GM19239 (cell line): ENCODE data around the gene SERPINE1.
"Not testable (repeated sequence)": the region's sequence is repeated elsewhere in the genome, so short reads cannot be mapped to it uniquely, and the experiment has no call there.

Experiments used
- DNase-seq: peaks from one replicate; pipeline ENCODE4 v3.0.0; 2011; ENCODE audit warnings: low spot score; ENCODE audit not compliant: insufficient read length
- FAIRE-seq: peaks from 2 replicates; lab custom pipeline; 2011; peaks lifted over from hg19 to GRCh38; lab: Jason Lieb, UNC

SERPINE1 gene

DNA sequence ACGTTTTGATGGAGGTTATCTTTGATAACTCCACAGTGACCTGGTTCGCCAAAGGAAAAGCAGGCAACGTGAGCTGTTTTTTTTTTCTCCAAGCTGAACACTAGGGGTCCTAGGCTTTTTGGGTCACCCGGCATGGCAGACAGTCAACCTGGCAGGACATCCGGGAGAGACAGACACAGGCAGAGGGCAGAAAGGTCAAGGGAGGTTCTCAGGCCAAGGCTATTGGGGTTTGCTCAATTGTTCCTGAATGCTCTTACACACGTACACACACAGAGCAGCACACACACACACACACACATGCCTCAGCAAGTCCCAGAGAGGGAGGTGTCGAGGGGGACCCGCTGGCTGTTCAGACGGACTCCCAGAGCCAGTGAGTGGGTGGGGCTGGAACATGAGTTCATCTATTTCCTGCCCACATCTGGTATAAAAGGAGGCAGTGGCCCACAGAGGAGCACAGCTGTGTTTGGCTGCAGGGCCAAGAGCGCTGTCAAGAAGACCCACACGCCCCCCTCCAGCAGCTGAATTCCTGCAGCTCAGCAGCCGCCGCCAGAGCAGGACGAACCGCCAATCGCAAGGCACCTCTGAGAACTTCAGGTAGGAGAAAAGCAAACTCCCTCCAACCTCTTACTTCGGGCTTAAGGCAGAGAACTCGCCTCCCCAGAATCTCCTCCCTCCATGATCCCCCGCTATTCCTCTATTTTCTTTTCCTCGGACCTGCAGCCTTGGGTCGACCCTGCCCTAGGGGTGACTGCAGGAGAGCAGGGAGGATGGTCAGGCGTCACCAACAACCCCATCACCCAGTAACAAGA, at the start of gene SERPINE1:
Gene SERPINE1, plus strand, starts transcription at position 454 of the 809 bp plus-strand sequence. CDS start 1,290 bp downstream, outside the sequence.
- FAIRE-seq (peak; percentile 56), DNase-seq (peak; percentile 61)

DNA sequence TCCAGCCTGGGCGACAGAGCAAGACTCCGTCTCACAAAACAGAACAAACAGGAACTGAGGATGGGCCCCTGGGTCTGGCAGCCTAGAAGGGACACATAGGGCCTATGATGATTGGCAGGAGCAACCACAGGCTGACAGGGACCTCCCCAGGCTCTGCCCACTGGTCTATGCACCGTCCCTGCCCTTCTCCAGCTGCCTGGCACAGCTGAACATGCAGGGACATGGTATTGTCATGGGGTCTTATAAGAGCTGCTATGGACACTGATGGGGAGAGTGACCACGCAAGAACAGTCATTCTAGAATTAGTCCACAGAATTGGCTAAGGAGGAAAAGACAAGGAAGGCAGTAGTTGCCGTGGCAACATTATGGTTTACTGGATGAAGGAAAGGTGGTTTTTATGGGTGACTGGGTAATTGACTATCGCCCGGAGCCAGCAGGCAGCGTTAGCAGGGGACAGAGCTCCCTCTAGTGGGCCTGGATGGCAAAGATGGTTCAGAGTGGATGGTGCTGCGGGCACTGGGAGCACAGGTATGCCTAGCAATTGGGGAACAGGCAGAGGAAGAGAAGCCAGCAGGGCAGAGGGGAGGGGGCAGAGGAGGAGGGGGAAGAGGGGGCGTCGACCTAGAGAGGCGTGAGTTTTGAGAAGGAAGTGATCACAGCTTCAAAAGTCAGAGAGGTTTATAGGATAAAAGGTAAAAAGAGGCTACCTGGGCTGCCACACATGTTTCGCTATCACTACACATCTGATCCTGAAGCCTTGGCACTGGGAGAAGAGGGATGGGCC, 49.4 kb upstream of the SERPINE1 start:
- DNase-seq, result peak; percentile 76
- peak; percentile 82 for FAIRE-seq

DNA sequence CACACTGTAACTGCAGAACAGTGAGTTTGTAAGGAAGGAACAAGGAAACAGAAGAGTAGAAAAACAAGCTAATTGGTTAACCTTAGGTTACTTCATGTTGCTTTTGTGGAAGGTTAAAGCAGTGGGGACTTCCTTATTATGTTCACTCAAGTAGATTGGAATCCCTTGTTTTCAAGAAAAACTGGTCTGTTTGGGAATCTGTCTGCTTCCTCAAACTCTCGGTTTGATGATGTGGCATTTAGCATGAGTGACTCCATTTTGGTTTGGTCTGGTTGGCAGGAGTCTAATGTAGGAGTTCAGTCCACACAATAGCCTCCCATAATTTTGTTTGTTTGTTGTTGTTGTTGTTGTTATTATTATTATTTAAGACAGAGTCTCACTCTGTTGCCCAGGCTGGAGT, 45.5 kb upstream of the SERPINE1 start:
- FAIRE-seq, result no peak
- DNase-seq, result no peak

DNA sequence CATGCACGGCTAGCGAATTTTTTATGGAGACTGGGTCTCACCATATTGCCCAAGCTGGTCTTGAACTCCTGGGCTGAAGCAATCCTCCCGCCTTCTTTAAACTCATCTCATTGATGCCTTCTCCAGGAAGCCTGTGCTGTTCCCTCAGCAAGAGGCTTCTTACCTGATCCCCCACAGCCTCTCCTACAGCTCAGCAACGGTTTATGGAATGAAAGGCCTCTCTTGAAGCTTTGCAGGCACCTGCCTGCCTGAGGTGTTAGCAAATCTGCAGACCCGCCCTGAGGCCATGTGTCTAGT, 42.1 kb upstream of the SERPINE1 start:
- FAIRE-seq (no peak), DNase-seq (no peak)

DNA sequence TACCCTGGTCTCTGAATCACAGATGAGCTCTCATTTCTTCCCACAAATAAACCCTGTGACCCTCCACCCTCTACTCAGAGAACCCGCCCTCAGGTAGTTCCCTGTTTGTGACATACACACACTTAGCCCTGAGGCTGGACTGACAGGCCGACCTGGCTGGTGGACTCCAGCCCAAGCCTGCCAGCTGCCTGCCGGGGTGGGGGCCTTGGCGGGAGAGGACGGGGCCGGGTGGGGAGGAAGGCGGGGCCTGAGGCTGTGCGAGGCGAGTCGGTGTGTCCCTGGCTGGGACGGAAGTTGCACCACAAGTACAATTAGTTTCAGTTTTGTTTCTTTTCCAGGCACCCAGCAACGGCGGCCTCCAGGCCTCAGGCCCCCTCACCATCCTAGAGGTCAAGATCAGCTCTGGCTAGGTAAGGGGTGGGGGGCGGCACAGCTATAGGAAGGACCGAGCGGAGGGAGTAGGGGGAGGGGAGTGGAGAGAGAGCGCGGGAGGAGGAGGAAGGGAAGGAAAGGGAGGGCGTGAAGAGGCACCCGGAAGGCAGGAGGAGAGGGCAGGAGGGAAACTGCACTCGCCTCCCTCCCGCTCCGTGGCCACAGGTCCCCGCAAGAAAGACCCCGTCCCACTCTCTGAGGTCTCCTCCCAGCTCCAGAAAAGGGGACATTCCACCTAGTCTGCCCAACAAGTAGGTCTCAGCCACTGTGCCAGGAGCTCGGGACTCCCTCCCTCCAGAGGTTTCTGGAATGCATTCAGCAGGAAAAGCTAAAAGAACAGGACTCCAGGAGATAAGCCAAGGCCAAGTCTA, 41.5 kb upstream of the SERPINE1 start, which contains the start of gene TRIM56:
Gene TRIM56, plus strand, starts transcription at position 320 of the 803 bp plus-strand sequence. CDS start 1,832 bp downstream, outside the sequence.
- FAIRE-seq (peak; percentile 95), DNase-seq (peak; percentile 98)

DNA sequence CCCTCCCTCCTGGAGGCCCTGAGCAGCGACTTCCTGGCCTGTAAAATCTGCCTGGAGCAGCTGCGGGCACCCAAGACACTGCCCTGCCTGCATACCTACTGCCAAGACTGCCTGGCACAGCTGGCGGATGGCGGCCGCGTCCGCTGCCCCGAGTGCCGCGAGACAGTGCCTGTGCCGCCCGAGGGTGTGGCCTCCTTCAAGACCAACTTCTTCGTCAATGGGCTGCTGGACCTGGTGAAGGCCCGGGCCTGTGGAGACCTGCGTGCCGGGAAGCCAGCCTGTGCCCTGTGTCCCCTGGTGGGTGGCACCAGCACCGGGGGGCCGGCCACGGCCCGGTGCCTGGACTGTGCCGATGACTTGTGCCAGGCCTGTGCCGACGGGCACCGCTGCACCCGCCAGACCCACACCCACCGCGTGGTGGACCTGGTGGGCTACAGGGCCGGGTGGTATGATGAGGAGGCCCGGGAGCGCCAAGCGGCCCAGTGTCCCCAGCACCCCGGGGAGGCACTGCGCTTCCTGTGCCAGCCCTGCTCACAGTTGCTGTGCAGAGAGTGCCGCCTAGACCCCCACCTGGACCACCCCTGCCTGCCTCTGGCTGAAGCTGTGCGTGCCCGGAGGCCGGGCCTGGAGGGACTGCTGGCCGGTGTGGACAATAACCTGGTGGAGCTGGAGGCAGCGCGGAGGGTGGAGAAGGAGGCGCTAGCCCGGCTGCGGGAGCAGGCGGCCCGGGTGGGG, 39.4 kb upstream of the SERPINE1 start:
- FAIRE-seq, result no peak

DNA sequence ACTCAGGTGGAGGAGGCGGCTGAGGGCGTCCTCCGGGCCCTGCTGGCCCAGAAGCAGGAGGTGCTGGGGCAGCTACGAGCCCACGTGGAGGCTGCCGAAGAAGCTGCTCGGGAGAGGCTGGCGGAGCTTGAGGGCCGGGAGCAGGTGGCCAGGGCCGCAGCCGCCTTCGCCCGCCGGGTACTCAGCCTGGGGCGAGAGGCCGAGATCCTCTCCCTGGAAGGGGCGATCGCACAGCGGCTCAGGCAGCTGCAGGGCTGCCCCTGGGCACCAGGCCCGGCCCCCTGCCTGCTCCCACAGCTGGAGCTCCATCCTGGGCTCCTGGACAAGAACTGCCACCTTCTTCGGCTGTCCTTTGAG, 38.9 kb upstream of the SERPINE1 start:
- DNase-seq (no peak), FAIRE-seq (no peak)

More for the DNA sequence above, 39.4 kb upstream of the SERPINE1 start:
- no peak for DNase-seq

DNA sequence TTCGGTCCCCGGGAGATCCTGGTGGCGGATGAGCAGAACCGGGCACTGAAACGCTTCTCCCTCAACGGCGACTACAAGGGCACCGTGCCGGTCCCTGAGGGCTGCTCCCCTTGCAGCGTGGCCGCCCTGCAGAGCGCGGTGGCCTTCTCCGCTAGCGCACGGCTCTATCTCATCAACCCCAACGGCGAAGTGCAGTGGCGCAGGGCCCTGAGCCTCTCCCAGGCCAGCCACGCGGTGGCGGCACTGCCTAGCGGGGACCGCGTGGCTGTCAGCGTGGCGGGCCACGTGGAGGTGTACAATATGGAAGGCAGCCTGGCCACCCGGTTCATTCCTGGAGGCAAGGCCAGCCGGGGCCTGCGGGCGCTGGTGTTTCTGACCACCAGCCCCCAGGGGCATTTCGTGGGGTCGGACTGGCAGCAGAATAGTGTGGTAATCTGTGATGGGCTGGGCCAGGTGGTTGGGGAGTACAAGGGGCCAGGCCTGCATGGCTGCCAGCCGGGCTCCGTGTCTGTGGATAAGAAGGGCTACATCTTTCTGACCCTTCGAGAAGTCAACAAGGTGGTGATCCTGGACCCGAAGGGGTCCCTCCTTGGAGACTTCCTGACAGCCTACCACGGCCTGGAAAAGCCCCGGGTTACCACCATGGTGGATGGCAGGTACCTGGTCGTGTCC, 37.9 kb upstream of the SERPINE1 start:
- FAIRE-seq (no peak), DNase-seq (no peak)

DNA sequence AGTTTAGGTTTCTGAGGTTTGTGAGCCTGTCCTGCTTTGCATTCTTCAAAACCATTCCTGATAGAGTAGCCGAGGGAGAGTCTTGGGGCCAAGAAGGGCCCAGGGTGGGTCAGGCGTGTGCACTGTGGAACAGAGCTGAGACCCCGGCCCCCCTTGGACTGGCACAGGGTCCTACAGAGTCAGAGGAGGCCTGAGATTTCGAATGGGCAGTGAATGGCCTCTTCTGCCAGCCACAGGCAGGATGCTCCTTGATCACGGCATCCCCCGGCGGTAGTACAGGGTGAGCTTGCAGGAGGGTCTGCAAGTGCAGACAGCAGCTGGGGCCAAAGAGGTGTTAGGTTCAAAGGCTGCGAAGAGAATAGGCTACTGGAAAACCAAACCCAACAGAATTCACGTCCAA, 37.0 kb upstream of the SERPINE1 start:
- no peak for FAIRE-seq
- no peak for DNase-seq

DNA sequence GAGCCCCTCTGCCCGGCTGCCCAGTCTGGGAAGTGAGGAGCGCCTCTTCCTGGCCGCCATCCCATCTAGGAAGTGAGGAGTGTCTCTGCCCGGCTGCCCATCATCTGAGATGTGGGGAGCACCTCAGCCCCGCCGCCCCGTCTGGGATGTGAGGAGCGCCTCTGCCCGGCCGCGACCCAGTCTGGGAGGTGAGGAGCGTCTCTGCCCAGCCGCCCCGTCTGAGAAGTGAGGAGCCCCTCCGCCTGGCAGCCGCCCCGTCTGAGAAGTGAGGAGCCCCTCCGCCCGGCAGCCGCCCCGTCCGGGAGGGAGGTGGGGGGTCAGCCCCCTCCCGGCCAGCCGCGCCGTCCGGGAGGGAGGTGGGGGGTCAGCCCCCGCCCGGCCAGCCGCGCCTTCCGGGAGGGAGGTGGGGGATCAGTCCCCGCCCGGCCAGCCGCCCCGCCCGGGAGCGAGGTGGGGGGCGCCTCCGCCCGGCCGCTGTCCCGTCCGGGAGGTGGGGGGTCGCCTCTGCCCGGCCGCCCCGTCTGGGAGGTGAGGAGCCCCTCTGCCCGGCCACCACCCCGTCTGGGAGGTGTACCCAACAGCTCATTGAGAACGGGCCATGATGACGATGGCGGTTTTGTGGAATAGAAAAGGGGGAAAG, 34.5 kb upstream of the SERPINE1 start:
- not testable (repeated sequence) for DNase-seq, FAIRE-seq

DNA sequence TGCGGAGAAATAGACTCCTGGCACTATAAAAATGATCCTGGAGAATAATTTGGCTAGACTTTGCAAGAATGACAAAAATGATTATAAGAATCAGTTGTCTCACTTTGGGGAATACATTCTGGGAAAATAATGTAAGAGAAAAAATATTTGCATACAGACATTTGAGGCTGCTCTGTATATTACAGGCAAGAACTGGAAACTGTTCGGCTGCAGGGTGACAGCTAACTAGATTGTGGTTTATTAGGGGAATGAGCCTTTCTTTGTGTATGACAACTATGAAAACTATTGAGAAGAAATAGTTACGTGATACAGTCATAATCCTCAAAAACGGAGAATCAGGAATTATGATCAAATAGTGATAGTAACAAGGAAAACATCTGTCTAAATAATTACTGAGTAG, 33.0 kb upstream of the SERPINE1 start:
- DNase-seq (no peak), FAIRE-seq (no peak)

DNA sequence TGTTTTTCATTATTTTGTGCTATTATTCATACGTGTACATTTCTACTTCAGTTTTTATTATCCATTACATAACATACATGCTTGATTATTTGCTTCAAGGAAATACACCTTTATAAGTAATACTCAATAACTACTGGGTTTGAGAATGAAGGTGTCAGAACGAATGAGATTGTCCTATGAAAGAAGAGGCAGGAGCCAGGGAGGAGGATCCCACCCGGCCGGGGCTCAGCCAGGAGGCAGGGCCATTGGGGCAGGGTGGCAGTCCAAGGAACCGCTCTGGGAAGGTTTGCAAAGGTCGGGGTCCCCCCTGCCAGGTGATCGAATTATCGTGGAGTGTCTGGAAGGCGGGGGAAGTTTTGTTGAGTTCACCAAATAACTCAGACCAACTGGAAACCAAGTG, 32.5 kb upstream of the SERPINE1 start:
- FAIRE-seq (no peak), DNase-seq (no peak)

DNA sequence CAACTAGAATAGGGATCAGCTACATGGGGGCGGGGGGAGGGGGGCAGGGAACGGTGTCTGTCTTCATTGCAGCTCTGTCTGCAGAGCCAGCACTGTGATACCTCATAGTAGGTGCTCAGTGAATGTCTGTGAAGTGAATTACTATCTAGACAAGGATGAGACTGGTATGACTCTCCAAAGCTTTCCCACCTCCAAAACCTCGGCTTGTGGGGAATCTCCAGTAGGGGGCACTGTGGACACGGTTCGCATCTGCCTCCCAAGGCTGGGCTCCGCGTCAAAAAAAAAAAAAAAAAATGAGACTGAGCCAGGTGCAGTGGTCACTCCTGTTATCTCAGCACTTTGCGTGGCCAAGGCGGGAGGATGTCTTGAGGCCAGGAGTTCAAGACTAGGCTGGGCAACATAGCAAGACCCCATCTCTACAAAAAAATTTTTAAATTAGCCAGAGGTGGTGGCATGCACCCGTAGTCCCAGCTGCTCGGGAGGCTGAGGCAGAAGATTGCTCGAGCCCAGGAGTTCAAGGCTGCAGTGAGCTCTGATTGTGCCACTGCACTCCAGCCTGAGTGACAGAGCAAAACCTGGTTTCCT, 32.0 kb upstream of the SERPINE1 start:
- no peak for FAIRE-seq
- no peak for DNase-seq

DNA sequence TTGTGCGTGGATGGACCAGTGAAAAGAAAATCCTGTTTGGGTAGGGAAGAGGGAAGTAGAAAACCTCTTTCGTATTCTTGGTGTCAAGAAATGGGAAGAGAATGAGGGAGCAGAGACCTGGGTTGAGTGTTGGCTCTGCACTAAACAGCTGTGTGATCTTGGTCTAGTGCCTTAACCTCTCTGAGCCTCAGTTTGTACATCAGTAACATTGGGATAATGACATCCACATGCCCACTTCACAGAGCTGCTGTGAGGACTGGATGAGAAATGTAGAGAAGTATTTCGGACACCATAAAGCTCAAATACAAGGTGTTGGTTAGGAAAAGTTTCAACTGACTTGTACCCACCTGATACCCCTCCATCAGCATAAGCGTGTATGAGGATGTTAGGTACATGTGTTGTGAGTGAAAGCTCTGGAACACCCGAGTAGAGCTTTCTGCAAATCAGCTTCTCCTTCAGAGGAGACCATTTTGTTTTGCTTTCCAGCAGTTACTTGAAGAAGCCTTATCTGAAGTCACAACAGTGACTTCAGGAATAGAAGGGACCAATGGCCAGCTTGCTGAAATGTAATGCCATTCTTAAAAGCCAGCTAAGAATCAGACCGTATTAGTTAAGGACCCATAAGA, 30.5 kb upstream of the SERPINE1 start:
- FAIRE-seq, result no peak
- no peak for DNase-seq

DNA sequence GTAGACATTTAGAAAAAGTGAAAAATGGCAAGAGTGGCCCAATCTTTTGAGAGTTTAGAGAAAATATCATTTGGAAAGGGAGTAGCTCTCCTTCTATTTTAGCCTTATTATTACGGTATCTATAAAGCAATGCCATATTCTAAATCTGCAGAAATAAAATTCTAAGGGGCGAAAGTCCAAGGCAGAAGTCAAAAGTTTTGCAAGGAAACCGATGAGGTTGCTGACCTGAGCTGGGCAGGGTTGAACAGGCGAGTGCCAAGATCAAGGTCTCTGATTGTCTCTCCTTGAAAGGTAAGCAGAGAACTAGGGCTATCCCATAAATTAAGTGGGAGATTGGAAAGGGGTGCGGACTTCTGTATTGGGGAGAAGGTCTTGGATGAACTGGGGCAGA, 30.0 kb upstream of the SERPINE1 start:
- FAIRE-seq (no peak), DNase-seq (no peak)

DNA sequence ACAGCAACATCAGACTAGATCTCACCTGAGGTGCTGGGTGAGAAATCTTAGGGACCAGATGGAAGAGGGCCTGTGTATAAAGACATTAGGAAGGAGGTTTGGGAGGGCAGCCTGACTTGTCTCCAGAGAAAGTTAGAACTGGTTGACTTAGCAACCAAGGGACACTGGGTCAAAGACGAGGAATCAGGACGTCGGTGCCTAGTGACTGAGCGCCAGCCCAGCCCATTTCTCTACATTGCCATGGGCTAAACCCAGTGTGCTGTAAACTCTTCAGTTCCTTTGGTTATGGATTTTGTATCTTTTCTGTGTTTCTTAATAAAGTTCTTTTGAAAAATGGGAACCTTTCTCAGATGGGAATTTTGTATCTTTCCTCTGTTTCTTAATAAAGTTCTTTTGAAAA, 29.3 kb upstream of the SERPINE1 start:
- no peak for FAIRE-seq
- no peak for DNase-seq

DNA sequence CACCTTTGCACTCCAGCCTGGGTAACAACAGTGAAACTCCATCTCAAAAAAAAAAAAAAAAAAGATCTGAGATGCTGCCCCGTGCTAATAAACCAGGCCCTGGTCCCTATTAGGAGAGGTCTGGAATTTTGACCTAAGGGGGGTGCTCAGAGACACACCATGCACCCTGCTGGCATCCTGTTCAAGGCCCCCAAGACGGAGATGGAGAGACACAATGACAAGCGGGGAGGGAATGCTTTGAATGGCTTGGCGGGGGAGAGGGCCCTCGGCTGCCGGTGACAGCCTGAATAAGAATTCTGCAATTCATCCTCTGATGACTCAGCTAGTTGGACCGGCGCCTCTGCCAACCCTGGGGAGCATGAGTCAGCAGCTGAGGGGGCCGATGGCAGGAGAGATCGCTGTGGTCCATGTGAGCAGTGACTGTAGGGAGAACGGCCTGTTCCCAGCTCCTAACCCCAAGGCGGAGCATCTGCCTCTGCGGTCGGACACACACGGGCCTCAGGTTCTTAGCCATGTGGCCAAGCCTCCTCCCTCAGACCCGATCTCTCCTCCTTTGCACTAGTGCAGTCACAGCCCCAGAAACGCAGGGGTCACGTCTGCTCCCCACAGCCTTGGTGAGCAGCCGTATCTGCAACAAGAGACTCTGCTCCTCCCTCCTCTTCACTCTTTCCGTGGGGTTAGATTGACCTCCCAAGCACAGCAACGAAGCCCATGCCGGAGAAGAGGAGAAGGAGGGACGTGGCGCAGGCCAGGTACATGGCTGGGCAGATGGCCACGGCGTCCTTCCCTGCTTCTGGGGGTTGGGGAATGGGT, 26.7 kb upstream of the SERPINE1 start:
- FAIRE-seq, result no peak
- no peak for DNase-seq
